ENCODE data around the gene GPR32.
"Not testable (repeated sequence)": the region's sequence is repeated elsewhere in the genome, so short reads cannot be mapped to it uniquely, and the experiment has no call there.

Gene GPR32

GRCh38 chr19:50764409-50764808 lies 5.9 kb upstream of the GPR32 start:
- H3K36me3 ChIP-seq (ENCODE audit: insufficient read depth, low read length), result no peaks in the 10 kb centered on the region
- H3K9me3 ChIP-seq (ENCODE audit: control insufficient read depth, insufficient read depth, low read length), result no peaks in the 10 kb centered on the region; the same call in 1 of the 2 replicates
- H3K4me1 ChIP-seq (ENCODE audit: insufficient read depth, low read length), result no peaks in the 10 kb centered on the region; the same call in 1 of the 2 replicates
- H3K9ac ChIP-seq (ENCODE audit: low read depth, low read length), result no peak overlapping the region

- not testable (repeated sequence) for H3K4me1 ChIP-seq (ENCODE audit: insufficient read depth, low read length); H3K36me3 ChIP-seq (ENCODE audit: insufficient read depth, low read length); H3K9ac ChIP-seq (ENCODE audit: low read depth, low read length)
Observed at GRCh38 chr19:50766746-50767145, 3.5 kb upstream of the GPR32 start.

GRCh38 chr19:50767263-50767662 lies 3.0 kb upstream of the GPR32 start:
- not testable (repeated sequence) for H3K4me1 ChIP-seq (ENCODE audit: insufficient read depth, low read length); H3K36me3 ChIP-seq (ENCODE audit: insufficient read depth, low read length); H3K9me3 ChIP-seq (ENCODE audit: control insufficient read depth, insufficient read depth, low read length); H3K9ac ChIP-seq (ENCODE audit: low read depth, low read length)

More at GRCh38 chr19:50766746-50767145, 3.5 kb upstream of the GPR32 start:
- not testable (repeated sequence) for H3K9me3 ChIP-seq (ENCODE audit: control insufficient read depth, insufficient read depth, low read length)

GRCh38 chr19:50768277-50768676 lies 2.0 kb upstream of the GPR32 start:
- no peaks in the 10 kb centered on the region; the same call in 1 of the 2 replicates for H3K4me1 ChIP-seq (ENCODE audit: insufficient read depth, low read length)
- no peak overlapping the region for H3K9ac ChIP-seq (ENCODE audit: low read depth, low read length)
- H3K9me3 ChIP-seq (ENCODE audit: control insufficient read depth, insufficient read depth, low read length), result no peaks in the 10 kb centered on the region; the same call in 1 of the 2 replicates
- H3K36me3 ChIP-seq (ENCODE audit: insufficient read depth, low read length), result no peaks in the 10 kb centered on the region

GRCh38 chr19:50770888-50771287 lies 624 bp downstream of the GPR32 start:
- Histone ChIP-seq H3K9me3 (ENCODE audit: control insufficient read depth, insufficient read depth, low read length) (no peaks in the 10 kb centered on the region; the same call in 1 of the 2 replicates), H3K9ac (ENCODE audit: low read depth, low read length) (no peak overlapping the region), H3K36me3 (ENCODE audit: insufficient read depth, low read length) (no peaks in the 10 kb centered on the region), H3K4me1 (ENCODE audit: insufficient read depth, low read length) (no peaks in the 10 kb centered on the region; the same call in 1 of the 2 replicates)

GRCh38 chr19:50772476-50772875 lies 2.2 kb downstream of the GPR32 start:
- Histone ChIP-seq H3K9ac (ENCODE audit: low read depth, low read length) (no peak overlapping the region), H3K9me3 (ENCODE audit: control insufficient read depth, insufficient read depth, low read length) (no peaks in the 10 kb centered on the region; the same call in 1 of the 2 replicates), H3K4me1 (ENCODE audit: insufficient read depth, low read length) (no peaks in the 10 kb centered on the region), H3K36me3 (ENCODE audit: insufficient read depth, low read length) (no peaks in the 10 kb centered on the region)

- H3K4me1 ChIP-seq (ENCODE audit: insufficient read depth, low read length); H3K36me3 ChIP-seq (ENCODE audit: insufficient read depth, low read length); H3K9ac ChIP-seq (ENCODE audit: low read depth, low read length); H3K9me3 ChIP-seq (ENCODE audit: control insufficient read depth, insufficient read depth, low read length): not testable (repeated sequence)
Observed at GRCh38 chr19:50772912-50773311, 2.6 kb downstream of the GPR32 start.

- not testable (repeated sequence) for H3K9ac ChIP-seq (ENCODE audit: low read depth, low read length); H3K9me3 ChIP-seq (ENCODE audit: control insufficient read depth, insufficient read depth, low read length); H3K36me3 ChIP-seq (ENCODE audit: insufficient read depth, low read length); H3K4me1 ChIP-seq (ENCODE audit: insufficient read depth, low read length)
Observed at GRCh38 chr19:50773454-50773853, 3.2 kb downstream of the GPR32 start.

- peaks cover 8% of the 10 kb centered on the region; the same call in 1 of the 2 replicates for H3K4me1 ChIP-seq (ENCODE audit: insufficient read depth, low read length)
- H3K9ac ChIP-seq (ENCODE audit: low read depth, low read length), result no peak overlapping the region
- no peaks in the 10 kb centered on the region for H3K36me3 ChIP-seq (ENCODE audit: insufficient read depth, low read length)
- H3K9me3 ChIP-seq (ENCODE audit: control insufficient read depth, insufficient read depth, low read length), result no peaks in the 10 kb centered on the region; the same call in 1 of the 2 replicates
Observed at GRCh38 chr19:50776131-50776530, 5.9 kb downstream of the GPR32 start.

- Histone ChIP-seq H3K9ac (ENCODE audit: low read depth, low read length) (no peak overlapping the region), H3K36me3 (ENCODE audit: insufficient read depth, low read length) (no peaks in the 10 kb centered on the region), H3K4me1 (ENCODE audit: insufficient read depth, low read length) (peaks cover 8% of the 10 kb centered on the region; the same call in 1 of the 2 replicates), H3K9me3 (ENCODE audit: control insufficient read depth, insufficient read depth, low read length) (no peaks in the 10 kb centered on the region; the same call in 1 of the 2 replicates)
Observed at GRCh38 chr19:50777261-50777660, 7.0 kb downstream of the GPR32 start.

GRCh38 chr19:50777830-50778303 lies 7.6 kb downstream of the GPR32 start:
- Histone ChIP-seq H3K4me1 (ENCODE audit: insufficient read depth, low read length) (peaks cover 8% of the 10 kb centered on the region; the same call in 1 of the 2 replicates), H3K36me3 (ENCODE audit: insufficient read depth, low read length) (no peaks in the 10 kb centered on the region), H3K9ac (ENCODE audit: low read depth, low read length) (peak overlapping the region; percentile 30; the same call in 1 of the 2 replicates)

GRCh38 chr19:50778906-50779430 lies 8.7 kb downstream of the GPR32 start:
- Histone ChIP-seq H3K9ac (ENCODE audit: low read depth, low read length) (peak overlapping the region; percentile 30; the same call in 1 of the 2 replicates), H3K36me3 (ENCODE audit: insufficient read depth, low read length) (no peaks in the 10 kb centered on the region), H3K4me1 (ENCODE audit: insufficient read depth, low read length) (peaks cover 8% of the 10 kb centered on the region; the same call in 1 of the 2 replicates), H3K9me3 (ENCODE audit: control insufficient read depth, insufficient read depth, low read length) (no peaks in the 10 kb centered on the region)

More at GRCh38 chr19:50777830-50778303, 7.6 kb downstream of the GPR32 start:
- H3K9me3 ChIP-seq (ENCODE audit: control insufficient read depth, insufficient read depth, low read length), result no peaks in the 10 kb centered on the region

GRCh38 chr19:50779504-50780457 lies 9.5 kb downstream of the GPR32 start:
- no peaks in the 10 kb centered on the region for H3K9me3 ChIP-seq (ENCODE audit: control insufficient read depth, insufficient read depth, low read length)
- no peaks in the 10 kb centered on the region for H3K36me3 ChIP-seq (ENCODE audit: insufficient read depth, low read length)
- H3K4me1 ChIP-seq (ENCODE audit: insufficient read depth, low read length), result peaks cover 8% of the 10 kb centered on the region; the same call in 1 of the 2 replicates
- H3K9ac ChIP-seq (ENCODE audit: low read depth, low read length), result no peak overlapping the region; the same call in 1 of the 2 replicates

- H3K9me3 ChIP-seq (ENCODE audit: control insufficient read depth, insufficient read depth, low read length), result no peaks in the 10 kb centered on the region
- H3K9ac ChIP-seq (ENCODE audit: low read depth, low read length), result no peak overlapping the region
- no peaks in the 10 kb centered on the region for H3K36me3 ChIP-seq (ENCODE audit: insufficient read depth, low read length)
- H3K4me1 ChIP-seq (ENCODE audit: insufficient read depth, low read length), result peaks cover 8% of the 10 kb centered on the region; the same call in 1 of the 2 replicates
Observed at GRCh38 chr19:50780753-50781435, 10.6 kb downstream of the GPR32 start.
